Skeletal muscle satellite cell (primary cell): ENCODE data around the gene NOS1AP.
A peak's percentile ranks its signal among the peaks of the same experiment; 100 is the strongest.

Source experiments
- H3K27me3 ChIP-seq: 2 replicates; pipeline ENCODE4 v1.7.0; 2013; ENCODE audit warnings: low read length; ENCODE audit not compliant: control insufficient read depth, insufficient read depth
- H3K36me3 ChIP-seq: 2 replicates; pipeline ENCODE4 v1.7.0; 2013; ENCODE audit warnings: mild to moderate bottlenecking, control low read depth, low read length; ENCODE audit not compliant: insufficient read depth
- H3K4me1 ChIP-seq: 2 replicates; pipeline ENCODE4 v1.7.0; 2013; ENCODE audit warnings: low read length; ENCODE audit not compliant: control insufficient read depth, insufficient read depth
- H3K4me2 ChIP-seq: 2 replicates; pipeline ENCODE4 v1.7.0; 2013; ENCODE audit warnings: mild to moderate bottlenecking, low read length
- H3K4me3 ChIP-seq: 2 replicates; pipeline ENCODE4 v1.7.0; 2013; ENCODE audit warnings: low read length
- H3K9ac ChIP-seq: 2 replicates; pipeline ENCODE4 v1.7.0; 2013; ENCODE audit warnings: mild to moderate bottlenecking, low read depth, low read length, moderate library complexity
- H3K9me3 ChIP-seq: replicated peaks from 2 replicates; pipeline ENCODE4 v1.7.0; 2013; ENCODE audit warnings: mild to moderate bottlenecking, control low read depth, low read length

NOS1AP gene

DNA sequence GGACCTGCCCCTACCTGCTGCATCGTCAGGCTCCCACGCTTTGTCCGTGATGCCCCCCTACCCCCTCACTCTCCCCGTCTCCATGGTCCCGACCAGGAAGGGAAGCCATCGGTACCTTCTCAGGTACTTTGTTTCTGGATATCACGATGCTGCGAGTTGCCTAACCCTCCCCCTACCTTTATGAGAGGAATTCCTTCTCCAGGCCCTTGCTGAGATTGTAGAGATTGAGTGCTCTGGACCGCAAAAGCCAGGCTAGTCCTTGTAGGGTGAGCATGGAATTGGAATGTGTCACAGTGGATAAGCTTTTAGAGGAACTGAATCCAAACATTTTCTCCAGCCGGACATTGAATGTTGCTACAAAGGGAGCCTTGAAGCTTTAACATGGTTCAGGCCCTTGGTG lies 298.3 kb downstream of the NOS1AP start:
- Histone ChIP-seq H3K36me3 (no peaks in the 10 kb centered on the region), H3K4me2 (no peak overlapping the region), H3K27me3 (no peaks in the 10 kb centered on the region), H3K4me3 (no peak overlapping the region), H3K9me3 (no peaks in the 10 kb centered on the region), H3K4me1 (peaks cover 16% of the 10 kb centered on the region), H3K9ac (no peak overlapping the region)

DNA sequence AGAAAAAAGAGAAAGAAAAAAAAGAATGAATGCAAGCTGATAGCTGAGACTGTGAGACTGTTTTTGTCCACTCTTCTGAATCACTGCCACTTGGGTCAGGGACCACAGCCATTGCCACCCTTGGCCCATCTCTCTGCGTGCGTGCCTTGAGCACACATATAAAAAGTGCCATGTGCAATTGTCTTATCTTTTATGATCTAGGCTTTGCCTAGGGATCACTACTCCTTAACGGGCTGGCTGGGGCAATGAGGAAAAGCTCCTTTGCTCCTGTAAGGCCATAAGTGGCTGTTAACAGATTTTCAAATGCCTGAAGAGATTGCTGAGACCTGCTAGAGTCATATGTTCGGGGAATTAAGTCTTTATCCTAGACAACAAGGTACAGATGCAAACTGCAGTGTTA lies 299.0 kb downstream of the NOS1AP start:
- Histone ChIP-seq H3K36me3 (no peaks in the 10 kb centered on the region), H3K9ac (no peak overlapping the region), H3K4me2 (no peak overlapping the region), H3K4me3 (no peak overlapping the region), H3K27me3 (no peaks in the 10 kb centered on the region), H3K9me3 (no peaks in the 10 kb centered on the region), H3K4me1 (peaks cover 17% of the 10 kb centered on the region)

DNA sequence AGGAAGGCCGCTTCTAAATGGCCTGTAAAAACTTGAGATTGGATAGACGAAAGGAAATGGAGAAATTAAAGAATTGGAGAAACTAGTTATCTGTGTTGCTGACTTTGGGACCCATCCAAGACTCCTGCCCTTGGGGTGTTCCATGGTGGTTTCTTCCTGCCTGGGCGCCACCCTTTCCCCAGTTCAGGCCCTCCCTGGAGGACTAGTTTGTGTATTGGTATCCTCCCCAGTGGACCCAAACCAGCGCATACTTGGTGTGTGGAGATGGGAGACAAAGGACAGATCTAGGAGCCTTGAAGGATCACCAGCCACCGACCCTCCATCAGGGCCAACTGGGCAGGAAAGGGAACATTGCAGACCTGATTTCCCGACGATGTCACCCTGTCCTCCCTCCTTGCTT lies 300.1 kb downstream of the NOS1AP start:
- H3K4me1 ChIP-seq: peaks cover 23% of the 10 kb centered on the region
- no peaks in the 10 kb centered on the region for H3K27me3 ChIP-seq
- H3K9ac ChIP-seq: no peak overlapping the region
- H3K4me3 ChIP-seq: no peak overlapping the region
- H3K9me3 ChIP-seq: no peaks in the 10 kb centered on the region
- H3K36me3 ChIP-seq: no peaks in the 10 kb centered on the region
- no peak overlapping the region for H3K4me2 ChIP-seq

DNA sequence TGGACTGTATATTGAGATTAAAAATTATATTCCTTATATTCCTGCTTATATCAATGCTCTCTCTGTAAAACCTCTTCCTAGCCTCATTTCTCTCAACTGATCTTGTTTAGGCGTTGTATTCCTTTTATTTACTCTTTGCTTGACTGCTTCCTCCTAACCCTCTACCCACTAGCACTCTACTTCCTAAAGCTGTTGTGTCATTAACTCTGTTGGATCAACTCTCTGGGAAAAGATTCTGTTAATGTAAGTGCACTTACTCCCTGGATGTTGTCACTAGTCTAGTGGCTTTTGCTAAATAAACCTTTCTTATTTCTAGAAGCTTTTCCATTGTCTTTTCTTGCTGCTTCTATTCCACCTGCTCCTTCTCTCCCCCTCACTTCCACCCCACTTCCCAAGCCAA lies 300.7 kb downstream of the NOS1AP start:
- H3K4me3 ChIP-seq: no peak overlapping the region
- H3K9ac ChIP-seq: no peak overlapping the region
- no peaks in the 10 kb centered on the region for H3K36me3 ChIP-seq
- no peaks in the 10 kb centered on the region for H3K27me3 ChIP-seq
- peaks cover 17% of the 10 kb centered on the region for H3K4me1 ChIP-seq
- no peaks in the 10 kb centered on the region for H3K9me3 ChIP-seq
- no peak overlapping the region for H3K4me2 ChIP-seq

DNA sequence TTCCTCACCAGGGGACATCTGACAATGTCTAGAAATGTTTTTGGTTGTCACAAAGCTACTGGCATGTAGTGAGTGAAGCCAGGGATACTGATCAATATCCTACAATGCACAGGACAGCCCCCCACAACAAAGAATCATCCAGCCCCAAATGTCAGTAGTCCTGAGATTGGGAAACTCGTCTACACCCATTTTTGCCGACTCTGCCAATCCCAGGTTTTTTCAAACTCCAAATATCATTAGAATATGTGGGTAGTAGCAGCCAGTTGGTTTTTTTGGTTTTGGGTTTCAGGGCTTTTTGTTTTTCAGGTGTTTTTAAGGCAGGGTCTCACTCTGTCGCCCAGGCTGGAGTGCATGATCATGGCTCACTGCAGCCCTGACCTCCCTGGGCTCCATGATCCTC lies 301.2 kb downstream of the NOS1AP start:
- no peak overlapping the region for H3K4me2 ChIP-seq
- H3K9me3 ChIP-seq: no peaks in the 10 kb centered on the region
- no peak overlapping the region for H3K9ac ChIP-seq
- no peaks in the 10 kb centered on the region for H3K27me3 ChIP-seq
- no peak overlapping the region for H3K4me3 ChIP-seq
- H3K4me1 ChIP-seq: peaks cover 17% of the 10 kb centered on the region
- no peaks in the 10 kb centered on the region for H3K36me3 ChIP-seq

DNA sequence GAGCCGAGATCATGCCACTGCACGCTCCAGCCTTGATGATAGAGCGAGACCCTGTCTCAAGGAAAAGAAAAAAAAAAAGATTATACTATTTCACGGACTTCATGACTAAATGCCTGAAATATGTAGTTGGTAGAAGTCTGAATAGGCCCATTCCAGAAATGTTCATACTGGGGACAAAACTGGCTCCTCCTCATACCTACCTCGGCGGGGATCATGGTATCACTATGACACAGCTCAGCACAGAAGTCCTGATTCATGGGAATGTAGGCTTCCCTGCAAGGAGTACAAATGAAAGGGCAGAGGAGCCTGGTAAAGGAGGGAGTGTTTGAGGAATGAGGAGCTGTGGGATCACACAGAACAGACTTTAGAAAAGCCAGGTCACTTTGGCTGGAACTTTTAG lies 302.1 kb downstream of the NOS1AP start:
- Histone ChIP-seq H3K36me3 (no peaks in the 10 kb centered on the region), H3K4me1 (peaks cover 17% of the 10 kb centered on the region), H3K27me3 (no peaks in the 10 kb centered on the region), H3K9me3 (no peaks in the 10 kb centered on the region), H3K9ac (peak overlapping the region; percentile 18), H3K4me2 (no peak overlapping the region), H3K4me3 (no peak overlapping the region)

DNA sequence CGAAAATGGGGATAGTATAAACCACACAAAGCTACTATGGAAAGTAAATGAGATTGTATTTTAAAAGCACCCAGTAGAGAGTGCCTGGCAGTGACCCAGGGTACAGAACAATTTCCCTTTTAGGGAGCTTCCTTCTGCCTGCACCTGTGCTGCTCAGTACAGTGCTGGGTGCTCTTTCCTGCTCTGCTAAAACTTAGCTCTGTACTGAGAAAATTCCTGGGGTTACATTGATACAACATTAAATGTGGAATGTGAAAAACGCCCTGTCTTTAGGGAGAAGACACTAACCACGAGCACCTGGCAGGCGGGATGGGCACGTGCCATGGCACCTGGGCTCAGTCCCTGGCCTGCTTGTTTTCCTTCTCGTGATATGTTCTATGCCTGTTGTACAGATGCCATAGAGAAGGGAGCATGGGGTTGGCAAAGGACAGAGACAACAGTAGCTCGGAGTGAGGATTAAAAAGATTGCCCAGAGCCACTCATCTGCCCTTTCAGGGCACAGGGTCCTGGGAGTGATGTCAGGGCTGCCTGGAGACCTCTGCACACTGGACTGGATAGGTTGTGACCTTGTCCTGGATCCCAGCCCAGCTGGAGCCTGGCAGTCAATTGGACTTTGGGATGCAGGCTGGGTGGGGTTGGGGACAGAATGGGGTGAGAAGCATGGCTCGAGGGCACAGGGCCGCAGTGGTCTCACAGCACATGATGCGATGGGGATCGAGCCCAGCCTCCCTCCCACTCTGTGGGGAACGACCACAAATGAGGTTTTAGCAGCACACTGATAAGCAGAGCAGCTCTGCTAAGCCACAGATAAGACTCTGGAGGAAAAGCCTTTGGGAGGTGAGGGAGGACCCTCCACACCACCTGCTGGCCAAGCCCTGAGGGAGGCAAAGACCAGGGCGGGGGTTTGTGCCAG lies 302.9 kb downstream of the NOS1AP start:
- Histone ChIP-seq H3K4me3 (no peak overlapping the region), H3K4me1 (peaks cover 17% of the 10 kb centered on the region), H3K9ac (peak overlapping the region; percentile 18), H3K9me3 (no peaks in the 10 kb centered on the region), H3K4me2 (no peak overlapping the region), H3K36me3 (no peaks in the 10 kb centered on the region), H3K27me3 (no peaks in the 10 kb centered on the region)

DNA sequence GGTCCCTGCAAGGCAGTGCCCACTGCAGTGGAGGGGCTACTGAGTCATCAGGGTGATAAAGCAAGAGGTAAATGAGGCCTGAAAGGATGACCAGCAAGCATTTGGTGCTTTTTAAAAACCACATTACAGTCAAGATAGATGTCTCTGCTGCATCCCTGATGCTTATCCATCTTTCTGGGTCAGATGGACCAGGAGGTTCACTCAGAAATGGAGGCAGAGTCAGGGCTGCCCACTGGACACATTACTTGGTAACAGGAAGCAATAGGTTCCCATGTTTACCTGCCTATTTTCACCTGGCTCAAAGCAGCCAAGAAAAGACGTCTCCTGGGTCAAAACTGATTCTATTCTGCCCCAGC lies 303.6 kb downstream of the NOS1AP start:
- no peaks in the 10 kb centered on the region for H3K36me3 ChIP-seq
- no peak overlapping the region for H3K4me2 ChIP-seq
- no peaks in the 10 kb centered on the region for H3K27me3 ChIP-seq
- no peak overlapping the region for H3K9ac ChIP-seq
- H3K4me1 ChIP-seq: peaks cover 17% of the 10 kb centered on the region
- no peaks in the 10 kb centered on the region for H3K9me3 ChIP-seq
- no peak overlapping the region for H3K4me3 ChIP-seq

DNA sequence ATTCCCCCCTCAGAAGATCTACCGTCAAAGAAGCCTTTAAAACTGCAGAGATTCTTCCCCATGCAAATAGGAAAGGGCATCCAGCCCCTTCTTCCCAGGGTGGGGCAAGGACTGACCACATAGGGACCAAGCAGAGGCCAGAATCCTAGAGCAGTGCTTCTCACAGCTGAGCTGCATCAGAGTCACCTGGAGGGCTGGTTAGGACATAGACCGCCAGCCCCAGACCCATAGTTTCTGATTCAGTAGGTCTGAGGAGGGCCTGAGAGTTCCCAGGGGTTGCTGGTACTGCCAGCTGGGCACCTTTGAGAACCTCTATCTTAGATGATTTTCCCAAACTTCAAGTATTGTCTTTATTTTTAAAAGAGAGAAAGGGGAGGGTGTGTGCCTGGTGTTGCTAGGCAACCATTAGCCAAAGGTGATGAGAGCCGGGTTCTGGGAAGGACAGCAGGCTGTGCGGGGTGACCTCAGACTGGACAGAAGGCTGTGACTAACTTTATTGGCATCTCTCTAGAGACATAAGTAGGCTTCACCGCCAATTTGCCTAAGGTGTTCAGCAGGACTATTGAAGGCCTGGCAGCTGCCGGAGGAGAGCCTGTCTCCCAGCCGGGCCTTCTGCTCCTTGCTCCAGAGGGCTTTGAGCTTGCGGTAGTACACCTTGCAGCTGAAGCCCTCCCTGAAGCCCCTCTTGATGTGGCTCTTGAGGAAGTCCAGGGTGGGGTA lies 304.2 kb downstream of the NOS1AP start:
- Histone ChIP-seq H3K4me3 (no peak overlapping the region), H3K36me3 (no peaks in the 10 kb centered on the region), H3K4me2 (no peak overlapping the region), H3K27me3 (no peaks in the 10 kb centered on the region), H3K4me1 (peaks cover 17% of the 10 kb centered on the region), H3K9ac (no peak overlapping the region), H3K9me3 (no peaks in the 10 kb centered on the region)

DNA sequence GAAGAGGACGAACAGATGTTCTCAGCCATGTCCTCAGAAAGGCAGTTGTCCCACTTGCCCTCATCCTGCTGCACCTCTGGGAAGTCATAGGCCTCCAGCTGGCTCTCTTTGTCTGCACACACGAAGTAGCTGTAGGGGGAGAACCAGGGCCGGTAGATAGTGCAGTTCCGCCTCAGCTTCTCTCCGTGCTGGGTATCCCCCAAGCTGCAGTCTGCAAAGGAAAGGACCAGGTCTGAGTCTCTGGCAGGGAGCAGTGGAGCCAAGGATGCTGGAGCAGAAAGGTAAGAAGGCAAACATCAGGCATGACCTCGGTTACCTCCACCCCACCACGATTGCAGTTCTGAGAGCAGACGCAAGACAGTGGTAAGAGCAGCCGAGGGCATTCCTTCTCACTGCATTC lies 304.9 kb downstream of the NOS1AP start:
- no peak overlapping the region for H3K9ac ChIP-seq
- no peaks in the 10 kb centered on the region for H3K27me3 ChIP-seq
- H3K4me3 ChIP-seq: no peak overlapping the region
- no peak overlapping the region for H3K4me2 ChIP-seq
- no peaks in the 10 kb centered on the region for H3K36me3 ChIP-seq
- H3K4me1 ChIP-seq: peaks cover 17% of the 10 kb centered on the region
- no peaks in the 10 kb centered on the region for H3K9me3 ChIP-seq

DNA sequence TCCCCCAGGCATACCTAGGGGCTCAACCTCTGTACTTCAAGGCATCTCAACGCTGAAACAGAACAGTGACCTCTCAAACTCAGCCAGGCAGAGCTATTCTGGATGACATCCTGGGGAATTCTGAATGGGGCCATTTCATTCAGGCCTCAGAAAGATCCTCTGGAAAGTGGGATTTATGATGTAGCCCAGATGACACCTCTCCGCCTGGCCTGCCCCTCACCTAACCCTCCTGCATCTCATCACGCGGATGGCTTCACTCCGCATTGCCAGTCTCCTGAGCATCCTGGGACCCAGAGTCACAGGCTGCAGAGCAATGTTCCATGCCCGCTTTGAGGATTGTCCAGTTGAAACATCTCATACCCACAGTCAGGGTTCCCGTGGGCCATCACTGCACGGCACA lies 306.0 kb downstream of the NOS1AP start:
- Histone ChIP-seq H3K9me3 (no peaks in the 10 kb centered on the region), H3K36me3 (no peaks in the 10 kb centered on the region), H3K4me2 (no peak overlapping the region), H3K9ac (no peak overlapping the region), H3K4me3 (no peak overlapping the region), H3K27me3 (no peaks in the 10 kb centered on the region), H3K4me1 (peaks cover 17% of the 10 kb centered on the region)

DNA sequence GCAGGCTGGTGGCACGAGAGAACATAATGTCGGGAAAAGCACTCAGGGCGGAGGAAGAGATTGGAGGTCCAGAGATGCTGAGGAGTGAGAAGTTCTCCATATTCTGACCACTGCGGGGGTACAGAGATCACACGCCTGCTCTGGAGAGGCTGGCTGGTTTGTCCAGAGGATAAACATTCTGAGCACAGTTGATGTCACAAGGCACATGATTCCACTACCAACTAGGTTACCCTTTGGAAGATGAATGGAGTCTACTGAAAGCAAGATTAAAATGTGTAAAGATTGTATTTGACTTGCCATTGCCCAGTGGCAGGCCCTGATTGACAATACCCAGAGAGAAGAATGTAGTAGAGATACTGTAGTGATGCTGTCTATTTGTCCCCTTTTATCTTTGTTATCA lies 307.2 kb downstream of the NOS1AP start, which contains the start of gene SPATA46:
SPATA46 (minus strand) TSS at position 164 of the 400 bp plus-strand sequence; CDS start at position 100, 64 bp downstream.
- no peaks in the 10 kb centered on the region for H3K36me3 ChIP-seq
- H3K27me3 ChIP-seq: no peaks in the 10 kb centered on the region
- no peaks in the 10 kb centered on the region for H3K9me3 ChIP-seq
- no peak within 1 kb of the TSS for H3K4me3 ChIP-seq
- H3K4me1 ChIP-seq: peaks cover 21% of the 10 kb centered on the region
- H3K9ac ChIP-seq: no peak within 1 kb of the TSS
- no peak within 1 kb of the TSS for H3K4me2 ChIP-seq
